Measurements from ENCODE around the gene BSCL2. TPM values are rescaled to one million over a fixed set of nuclear protein-coding genes. Genes with fewer than 3 reads are reported as not detected.
A peak's percentile ranks its signal among the peaks of the same experiment; 100 is the strongest.

BSCL2 gene
- total and polyA plus RNA-seq, 7 donors, result 18.0 to 72.3 (median 46.8) TPM

DNA sequence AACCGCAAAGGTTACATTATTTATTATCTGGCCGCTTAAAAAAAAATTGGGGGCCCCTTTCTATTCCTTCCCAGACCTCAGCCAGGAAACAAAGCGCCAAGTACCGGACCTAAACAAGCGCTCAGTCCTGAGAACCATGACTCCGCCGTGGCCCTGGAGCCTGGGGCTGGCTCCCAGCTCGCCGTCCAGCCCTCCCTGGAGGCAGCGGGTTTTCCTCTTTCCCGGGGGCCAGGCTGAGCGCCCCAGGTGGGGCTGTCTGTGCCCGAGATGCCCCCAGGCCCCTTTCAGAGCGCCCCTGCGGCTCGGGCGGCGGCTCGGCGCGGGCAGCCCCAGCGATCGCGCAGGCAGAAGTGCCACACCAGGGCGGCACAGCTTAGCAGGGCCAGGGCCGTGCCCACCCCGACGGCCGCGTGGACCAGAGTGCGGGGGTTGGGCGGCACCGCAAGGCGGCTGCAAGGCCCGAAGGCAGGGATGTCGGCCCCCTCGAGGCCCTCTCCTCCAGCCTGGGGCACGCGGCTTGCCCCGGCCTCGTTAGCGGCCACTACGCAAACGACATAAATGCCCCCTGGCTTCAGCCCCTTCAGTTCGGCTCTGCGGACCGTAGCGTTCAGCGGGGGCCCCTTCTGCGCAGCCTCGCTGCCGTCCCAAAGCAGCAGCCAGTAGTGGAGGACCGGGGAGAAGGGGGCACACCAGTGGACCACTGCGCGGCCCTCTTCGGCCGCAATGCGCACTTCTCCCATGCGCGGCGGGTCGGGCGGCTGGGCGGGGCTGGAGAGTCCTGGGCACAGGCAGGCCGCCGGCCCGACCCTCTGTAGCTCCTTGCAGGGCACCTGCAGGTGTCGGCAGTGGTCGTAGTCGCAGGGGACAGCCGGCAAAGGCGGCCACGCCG is 19.5 kb downstream of the BSCL2 start:
- TF ChIP-seq POLR2A (IDR thresholded peaks at IDR 0.05) (no peak), POLR2AphosphoS5 (IDR thresholded peaks at IDR 0.05) (peak in 1 of 4 donors; percentile 14), EP300 (IDR thresholded peaks at IDR 0.05) (no peak)
- TF ChIP-seq, protein P1, sequence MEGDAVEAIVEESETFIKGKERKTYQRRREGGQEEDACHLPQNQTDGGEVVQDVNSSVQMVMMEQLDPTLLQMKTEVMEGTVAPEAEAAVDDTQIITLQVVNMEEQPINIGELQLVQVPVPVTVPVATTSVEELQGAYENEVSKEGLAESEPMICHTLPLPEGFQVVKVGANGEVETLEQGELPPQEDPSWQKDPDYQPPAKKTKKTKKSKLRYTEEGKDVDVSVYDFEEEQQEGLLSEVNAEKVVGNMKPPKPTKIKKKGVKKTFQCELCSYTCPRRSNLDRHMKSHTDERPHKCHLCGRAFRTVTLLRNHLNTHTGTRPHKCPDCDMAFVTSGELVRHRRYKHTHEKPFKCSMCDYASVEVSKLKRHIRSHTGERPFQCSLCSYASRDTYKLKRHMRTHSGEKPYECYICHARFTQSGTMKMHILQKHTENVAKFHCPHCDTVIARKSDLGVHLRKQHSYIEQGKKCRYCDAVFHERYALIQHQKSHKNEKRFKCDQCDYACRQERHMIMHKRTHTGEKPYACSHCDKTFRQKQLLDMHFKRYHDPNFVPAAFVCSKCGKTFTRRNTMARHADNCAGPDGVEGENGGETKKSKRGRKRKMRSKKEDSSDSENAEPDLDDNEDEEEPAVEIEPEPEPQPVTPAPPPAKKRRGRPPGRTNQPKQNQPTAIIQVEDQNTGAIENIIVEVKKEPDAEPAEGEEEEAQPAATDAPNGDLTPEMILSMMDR (IDR thresholded peaks at IDR 0.05), result no peak
- H3K36me3 ChIP-seq, result peaks cover 0 to 28% (median 13%) of the 10 kb centered on the region in 4 donors
- peak overlapping the region; percentile 67 to 74 (median 74) for H3K27ac ChIP-seq
- intact Hi-C loops (cut with DNase I), result no loop called here
- H3K27me3 ChIP-seq, result peaks cover 0 to 13% (median 13%) of the 10 kb centered on the region in 3 donors
- H3K4me3 ChIP-seq, result peak overlapping the region; percentile 24 to 48 (median 44)
- H3K9me3 ChIP-seq, result no peaks in the 10 kb centered on the region
- 32 to 36% methylated on average over 74 of the region's 74 CpGs for WGBS, 2 donors
- peak; percentile 69 for DNase-seq
- H3K4me1 ChIP-seq, result peaks cover 0 to 34% (median 21%) of the 10 kb centered on the region in 4 donors

DNA sequence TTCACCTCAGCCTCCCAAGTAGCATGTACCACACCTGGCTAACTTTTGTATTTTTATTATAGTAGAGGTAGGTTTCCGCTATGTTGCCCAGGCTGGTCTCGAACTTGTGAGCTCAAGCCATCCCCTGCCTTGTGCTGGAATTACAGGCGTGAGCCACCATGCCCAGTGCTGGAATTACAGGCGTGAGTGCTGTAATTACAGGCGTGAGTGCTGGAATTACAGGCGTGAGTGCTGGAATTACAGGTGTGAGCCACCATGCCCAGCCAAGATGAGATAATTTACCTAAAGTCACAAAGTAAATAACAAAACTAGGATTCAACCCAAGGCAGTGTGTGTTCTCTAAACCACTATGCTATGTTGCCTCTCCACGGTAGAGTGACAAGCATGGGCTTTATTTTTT is 24.7 kb downstream of the BSCL2 start:
- H3K27ac ChIP-seq, result no peak overlapping the region
- TF ChIP-seq, protein P1 (IDR thresholded peaks at IDR 0.05), result no peak
- TF ChIP-seq POLR2AphosphoS5 (IDR thresholded peaks at IDR 0.05) (no peak), POLR2A (IDR thresholded peaks at IDR 0.05) (no peak)
- DNase-seq, result no peak
- H3K4me3 ChIP-seq, result no peak overlapping the region
- H3K36me3 ChIP-seq, result peaks cover 0 to 5% (median 2%) of the 10 kb centered on the region in 4 donors
- intact Hi-C loops (cut with DNase I), result no loop called here
- no peaks in the 10 kb centered on the region for H3K9me3 ChIP-seq
- peaks cover 0 to 29% (median 22%) of the 10 kb centered on the region in 4 donors for H3K4me1 ChIP-seq
- peaks cover 0 to 1% (median under 1%) of the 10 kb centered on the region in 3 donors for H3K27me3 ChIP-seq
- 29 to 75% methylated on average over 7 of the region's 7 CpGs for WGBS, 2 donors

DNA sequence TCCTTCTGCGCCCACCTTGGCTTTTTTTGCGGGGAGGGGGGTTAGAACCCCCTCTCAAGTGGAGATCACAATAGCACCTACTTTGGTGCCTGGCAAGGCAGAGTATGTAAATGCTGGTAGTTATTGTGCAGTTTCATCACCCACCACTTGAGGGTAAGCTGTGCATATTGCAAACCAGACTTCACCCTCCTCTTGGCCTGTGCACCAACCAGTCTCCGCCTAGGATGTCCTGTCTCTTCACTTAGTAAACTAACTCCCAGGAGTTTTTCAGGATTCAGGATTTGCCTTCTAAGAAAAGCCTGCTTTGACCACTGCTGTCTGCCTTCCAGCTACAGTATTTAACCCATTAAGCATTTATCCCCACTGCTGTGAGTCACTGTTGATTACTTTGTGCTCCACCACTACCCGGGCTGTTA is 26.4 kb downstream of the BSCL2 start:
- 41 to 57% methylated on average over 4 of the region's 4 CpGs for WGBS, 2 donors
- Histone ChIP-seq H3K9me3 (no peaks in the 10 kb centered on the region), H3K4me1 (peaks cover 0 to 33% (median 21%) of the 10 kb centered on the region in 4 donors), H3K4me3 (no peak overlapping the region), H3K27ac (peak overlapping the region in 3 of 4 donors; percentile 86 to 93 (median 91)), H3K27me3 (no peaks in the 10 kb centered on the region), H3K36me3 (peaks cover 0 to 21% (median 10%) of the 10 kb centered on the region in 4 donors)
- DNase-seq, result peak; percentile 73
- intact Hi-C loops (cut with DNase I), result no loop called here
- TF ChIP-seq POLR2A (IDR thresholded peaks at IDR 0.05) (no peak), EP300 (IDR thresholded peaks at IDR 0.05) (no peak)
- TF ChIP-seq, protein P1 (IDR thresholded peaks at IDR 0.05), result peak in 3 of 4 experiments; percentile 16 to 38 (median 32)

DNA sequence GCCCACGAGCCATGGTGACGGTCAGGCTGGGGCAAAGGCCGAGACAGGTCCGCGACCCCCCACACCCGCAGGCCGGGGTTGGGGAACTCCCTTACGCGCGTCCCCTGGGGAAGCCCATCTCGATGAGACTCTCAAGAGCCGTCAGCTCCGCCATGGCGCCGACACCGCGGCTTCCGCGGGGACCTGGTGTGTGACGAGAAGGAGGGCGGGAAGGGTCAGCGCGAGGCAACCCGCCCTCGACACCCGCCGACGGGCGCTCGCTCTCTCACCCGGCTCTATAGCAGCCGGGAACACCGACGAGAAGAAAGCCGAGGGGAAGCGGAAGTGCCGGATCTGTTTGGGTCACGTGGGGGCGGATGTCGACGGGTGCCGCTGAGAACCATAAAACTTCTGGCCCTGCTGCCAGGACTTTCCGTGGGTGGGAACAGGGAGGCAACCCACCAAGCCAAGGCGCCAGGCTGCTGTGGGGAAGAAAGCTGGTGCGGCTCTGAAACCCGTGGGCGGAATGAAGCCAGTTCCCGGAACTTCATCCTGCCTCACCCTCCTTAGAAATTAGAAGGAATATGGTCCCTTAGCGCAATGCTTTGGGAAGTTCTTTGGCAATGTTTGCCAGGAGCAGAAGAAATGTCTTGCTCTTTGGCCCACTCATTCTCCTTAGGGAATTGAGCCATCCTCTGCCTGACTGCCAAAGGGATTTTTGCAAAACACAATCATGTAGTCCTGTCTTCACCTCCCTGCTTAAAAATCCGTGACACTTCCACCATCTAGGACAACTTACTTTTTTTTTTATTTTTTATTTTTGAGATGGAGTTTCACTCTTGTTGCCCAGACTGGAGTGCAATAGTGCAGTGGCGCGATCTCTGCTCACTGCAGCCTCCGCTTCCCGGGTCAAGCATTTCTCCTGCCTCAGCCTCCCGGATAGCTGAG is 28.2 kb downstream of the BSCL2 start, which contains the start of gene UBXN1:
TSS of gene UBXN1 (minus strand) at position 304 of the 927 bp plus-strand sequence. CDS start at position 154, 150 bp downstream.
- peak within 1 kb of the TSS; percentile 86 to 93 (median 92) for H3K27ac ChIP-seq
- peaks cover 0 to 33% (median 21%) of the 10 kb centered on the region in 4 donors for H3K4me1 ChIP-seq
- peak; percentile 96 for DNase-seq
- H3K9me3 ChIP-seq, result no peaks in the 10 kb centered on the region
- H3K4me3 ChIP-seq, result peak within 1 kb of the TSS; percentile 74 to 99 (median 96)
- H3K27me3 ChIP-seq, result no peaks in the 10 kb centered on the region
- WGBS, 2 donors, result 7 to 9% methylated on average over 55 of the region's 55 CpGs
- TF ChIP-seq POLR2A (IDR thresholded peaks at IDR 0.05) (peak; percentile 45 to 74), EP300 (IDR thresholded peaks at IDR 0.05) (peak in 1 of 4 donors; percentile 38), POLR2AphosphoS5 (IDR thresholded peaks at IDR 0.05) (peak; percentile 76 to 91 (median 84))
- TF ChIP-seq, protein P1 (IDR thresholded peaks at IDR 0.05), result no peak
- H3K36me3 ChIP-seq, result peaks cover 0 to 33% (median 10%) of the 10 kb centered on the region in 4 donors
- intact Hi-C loops (cut with DNase I), result no loop called here

Data from sigmoid colon (tissue), 7 donors.